Heart left ventricle (tissue), 16 donors: ENCODE measurements around the gene PSORS1C1. TPM values are rescaled to one million over a fixed set of nuclear protein-coding genes. Genes with fewer than 3 reads are reported as not detected.

Source experiments
- ATAC-seq, 4 donors: fragments of 200-7000 bp; cut with Tn5 transposase; one replicate each; pipeline ENCODE4 v1.9.1; 2020 to 2022; ENCODE audit warnings: moderate library complexity in 4 of 4, mild to moderate bottlenecking in 3 of 4, moderate number of reproducible peaks in 1 of 4
- DNase-seq, 5 donors: peaks; one replicate each; pipeline ENCODE4 v3.0.0-alpha.2; 2020
- H3K27ac ChIP-seq, 12 donors: fragments of 200-600 bp; sonication (generic) in 4 of 12; one replicate each; pipeline versions ENCODE4 v1.5.0 to v1.8.0; 2016 to 2022; ENCODE audit warnings: mild to moderate bottlenecking in 2 of 12
- H3K27me3 ChIP-seq, 9 donors: fragments of 200-600 bp; sonication (generic) in 2 of 9; one replicate each; pipeline versions ENCODE4 v1.5.1 to v1.8.0; 2016 to 2022; ENCODE audit warnings: mild to moderate bottlenecking in 3 of 9
- H3K36me3 ChIP-seq, 9 donors: fragments of 200-600 bp; sonication (generic) in 2 of 9; one replicate each; pipeline versions ENCODE4 v1.5.0 to v1.8.0; 2018 to 2022; ENCODE audit warnings: mild to moderate bottlenecking in 2 of 9
- H3K4me1 ChIP-seq, 12 donors: fragments of 200-600 bp; sonication (generic) in 4 of 12; one replicate each; pipeline versions ENCODE4 v1.5.0 to v1.8.0; 2016 to 2022; ENCODE audit warnings: mild to moderate bottlenecking in 3 of 12
- H3K4me3 ChIP-seq, 12 donors: fragments of 200-600 bp; sonication (generic) in 4 of 12; one replicate each; pipeline versions ENCODE4 v1.5.0 to v1.8.0; 2017 to 2022; ENCODE audit warnings: mild to moderate bottlenecking in 9 of 12, moderate library complexity in 4 of 12
- H3K9me3 ChIP-seq, 12 donors: fragments of 200-600 bp; sonication (generic) in 4 of 12; one replicate each; pipeline versions ENCODE4 v1.5.0 to v1.8.0; 2016 to 2022; ENCODE audit warnings: mild to moderate bottlenecking in 1 of 12
- CTCF ChIP-seq, 12 donors: fragments of 200-600 bp; sonication (generic) in 4 of 12; IDR thresholded peaks; one replicate each; pipeline versions ENCODE4 v1.5.0 to v1.8.0; 2018 to 2022; ENCODE audit warnings: antibody characterized with exemption in 12 of 12, mild to moderate bottlenecking in 5 of 12
- POLR2A ChIP-seq, 2 donors: fragments of 450-650 bp; IDR thresholded peaks; one replicate each; pipeline ENCODE4 v1.6.1; 2017; ENCODE audit warnings: antibody characterized with exemption in 2 of 2, mild to moderate bottlenecking in 2 of 2, moderate library complexity in 2 of 2
- WGBS, 4 donors: extraction: QIAGEN DNeasy Blood & Tissue Kit in 2 of 4; methylation state at CpG; one replicate each; pipeline versions ENCODE4 v1.1.5 to v1.1.7; 2013 to 2018; 5-methylcytosine and 5-hydroxymethylcytosine counted together
- intact Hi-C, 10 donors: fragments of 100-400 bp; cut with DNase I; formaldehyde crosslinking; loops; one replicate each; pipeline versions ENCODE4 v1.11.1 to v1.14.2; 2022
- polyA plus RNA-seq, 2 donors: library from polyadenylated mRNA; stranded (reverse); fragments of 200-250 nt; gene quantifications; one replicate each; pipeline ENCODE4 v1.2.3, GENCODE V29; 2013
- total RNA-seq, 9 donors: library from RNA; depleted of rRNA in 2 of 9; stranded (reverse); fragments of >200 nt in 2 of 9; fragmentation: NEBNext Ultra II Directional in 3 of 9; extraction: Animal tissue kit (Norgen Biotek cat#: 25700) in 3 of 9; gene quantifications; one replicate each; pipeline versions ENCODE4 v1.1.0 to v1.2.4, GENCODE V29; 2016 to 2023
- donor health status: ischemic (EF 13 %, LVEDD 7.1; RV severe dilation, severe dysfunction).
- donor health status: healthy with polysubstance abuse.
- donor health status: DM: no; HTN: yes; CAD: no.
- donor health status: DM: no; HTN: no; CAD: no.
- donor health status: ischemic (EF 25% LVEDD 6.9; RV normal size, moderate dysfunction).
- donor health status: ischemic (EF 25% LVEDD 5.7; RV mildly dilated, moderate dysfunction).
- donor health status: healthy.
- donor health status: DM: yes; HTN: yes; CAD: no.
- donor health status: ischemic (EF 35%, LVEDD 5.7; RV mildly dilated, moderate dysfunction).
- donor health status: nonischemic (EF 11% LVEDD 7.7; RV severe dilation, severe dysfunction).
- donor health status: DM: yes; HTN: yes; CAD: no.
- donor health status: PGD.
- donor health status: ischemic (EF 29% LVEDD 5.4; RV normal size, mild dysfunction).
- donor health status: nonischemic (EF 23%, LVEDD 6.1; RV moderate dilation, normal function).

Gene PSORS1C1
- total and polyA plus RNA-seq, 11 donors: 0.37 to 5.8 (median 2.9) TPM

- no peak for TF ChIP-seq CTCF (IDR thresholded peaks at IDR 0.05)
- no peak for TF ChIP-seq POLR2A (IDR thresholded peaks at IDR 0.05)
- no peaks in the 10 kb centered on the region for H3K9me3 ChIP-seq
- no peaks in the 10 kb centered on the region for H3K27me3 ChIP-seq
- no peaks in the 10 kb centered on the region for H3K36me3 ChIP-seq
- DNase-seq: no peak
- H3K27ac ChIP-seq: no peak overlapping the region
- H3K4me1 ChIP-seq: peaks cover 0 to 9% (median 3%) of the 10 kb centered on the region in 12 donors
- ATAC-seq: no peak
- H3K4me3 ChIP-seq: no peak overlapping the region
- intact Hi-C loops: loop anchor here in 1 of 10 donors (10.0 kb wide), 1 partner anchor 142 kb away; the partner anchor contains the start of gene HLA-C
- 69 to 80% (median 74%) methylated on average over 6 of the region's 6 CpGs for WGBS, 4 donors
These were observed 18.2 kb downstream of the PSORS1C1 start for GRCh38 chr6:31132806-31133205.

- no peak for ATAC-seq
- H3K27ac ChIP-seq: no peak overlapping the region
These were observed 21.1 kb downstream of the PSORS1C1 start for GRCh38 chr6:31135710-31136109.

GRCh38 chr6:31138982-31139381 is 24.4 kb downstream of the PSORS1C1 start, which contains the start of gene PSORS1C2:
TSS of gene PSORS1C2 (minus strand) at chr6:31139066. CDS start at chr6:31139026, 40 bp downstream.
- no peak for ATAC-seq
- Histone ChIP-seq H3K27ac (peak within 1 kb of the TSS in 1 of 12 donors; percentile 32), H3K27me3 (no peaks in the 10 kb centered on the region), H3K4me3 (peak within 1 kb of the TSS in 5 of 12 donors; percentile 21 to 42 (median 33)), H3K36me3 (peaks cover 0 to 7% (median 0%) of the 10 kb centered on the region in 9 donors), H3K4me1 (peaks cover 0 to 38% (median 24%) of the 10 kb centered on the region in 12 donors), H3K9me3 (no peaks in the 10 kb centered on the region)
- WGBS, 4 donors: 82 to 89% (median 87%) methylated on average over 4 of the region's 4 CpGs
- no peak for DNase-seq
- intact Hi-C loops: loop anchor here in 7 of 10 donors (2.0 to 10.0 kb wide), 6 partner anchors 38 to 228 kb away; partner anchors contain the start of gene HLA-C (in 1 of the 7)
- TF ChIP-seq CTCF (IDR thresholded peaks at IDR 0.05) (no peak), POLR2A (IDR thresholded peaks at IDR 0.05) (no peak)

More at GRCh38 chr6:31135710-31136109, 21.1 kb downstream of the PSORS1C1 start:
- H3K4me3 ChIP-seq: no peak overlapping the region
- H3K4me1 ChIP-seq: peaks cover 0 to 15% (median 9%) of the 10 kb centered on the region in 12 donors
- intact Hi-C loops: loop anchor here (2.0 to 10.0 kb wide), 5 partner anchors 42 to 232 kb away; partner anchors contain the start of gene HLA-C (in 1 of the 10)
- TF ChIP-seq POLR2A (IDR thresholded peaks at IDR 0.05): no peak
- no peak for TF ChIP-seq CTCF (IDR thresholded peaks at IDR 0.05)
- DNase-seq: no peak
- no peaks in the 10 kb centered on the region for H3K36me3 ChIP-seq
- no peaks in the 10 kb centered on the region for H3K27me3 ChIP-seq
- WGBS, 4 donors: 85 to 89% (median 86%) methylated on average over 10 of the region's 10 CpGs
- no peaks in the 10 kb centered on the region for H3K9me3 ChIP-seq

GRCh38 chr6:31139599-31139998 is 25.0 kb downstream of the PSORS1C1 start:
- Histone ChIP-seq H3K36me3 (peaks cover 0 to 14% (median 0%) of the 10 kb centered on the region in 9 donors), H3K4me3 (no peak overlapping the region), H3K27ac (peak overlapping the region in 1 of 12 donors; percentile 10), H3K9me3 (no peaks in the 10 kb centered on the region), H3K27me3 (no peaks in the 10 kb centered on the region), H3K4me1 (peaks cover 0 to 38% (median 24%) of the 10 kb centered on the region in 12 donors)
- DNase-seq: peak in 1 of 5 donors; percentile 41
- TF ChIP-seq CTCF (IDR thresholded peaks at IDR 0.05) (no peak), POLR2A (IDR thresholded peaks at IDR 0.05) (no peak)
- no peak for ATAC-seq
- intact Hi-C loops: loop anchor here in 7 of 10 donors (2.0 to 10.0 kb wide), 6 partner anchors 38 to 228 kb away; partner anchors contain the start of gene HLA-C (in 1 of the 7)
- WGBS, 4 donors: 13 to 23% (median 15%) methylated on average over 4 of the region's 4 CpGs
